Measurements from ENCODE around the gene RAB32.
"Not testable (repeated sequence)": the region's sequence is repeated elsewhere in the genome, so short reads cannot be mapped to it uniquely, and the experiment has no call there.

The RAB32 gene

DNA sequence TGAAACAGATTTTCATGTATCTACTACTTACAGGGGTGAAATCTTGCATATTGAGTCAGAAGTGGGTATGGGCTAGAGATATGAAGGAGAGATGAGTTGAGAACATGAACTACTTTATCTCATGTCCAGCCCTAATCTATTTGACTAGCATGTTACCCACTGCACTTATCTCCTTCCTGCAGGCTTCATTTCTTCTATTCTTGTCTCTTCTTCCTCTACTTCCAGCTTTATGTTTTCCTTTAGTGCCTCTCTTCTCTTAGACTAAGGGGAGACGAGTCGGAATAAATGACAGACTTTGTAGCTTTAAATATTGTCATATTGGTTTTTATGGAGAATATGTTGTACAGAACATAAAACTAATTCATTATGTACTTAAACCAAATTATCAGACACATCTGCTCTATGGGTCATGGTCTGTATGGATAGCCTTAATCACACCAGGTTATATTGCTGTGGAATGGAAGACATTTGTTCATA lies 5.3 kb downstream of the RAB32 start:
- TF ChIP-seq, protein P1, sequence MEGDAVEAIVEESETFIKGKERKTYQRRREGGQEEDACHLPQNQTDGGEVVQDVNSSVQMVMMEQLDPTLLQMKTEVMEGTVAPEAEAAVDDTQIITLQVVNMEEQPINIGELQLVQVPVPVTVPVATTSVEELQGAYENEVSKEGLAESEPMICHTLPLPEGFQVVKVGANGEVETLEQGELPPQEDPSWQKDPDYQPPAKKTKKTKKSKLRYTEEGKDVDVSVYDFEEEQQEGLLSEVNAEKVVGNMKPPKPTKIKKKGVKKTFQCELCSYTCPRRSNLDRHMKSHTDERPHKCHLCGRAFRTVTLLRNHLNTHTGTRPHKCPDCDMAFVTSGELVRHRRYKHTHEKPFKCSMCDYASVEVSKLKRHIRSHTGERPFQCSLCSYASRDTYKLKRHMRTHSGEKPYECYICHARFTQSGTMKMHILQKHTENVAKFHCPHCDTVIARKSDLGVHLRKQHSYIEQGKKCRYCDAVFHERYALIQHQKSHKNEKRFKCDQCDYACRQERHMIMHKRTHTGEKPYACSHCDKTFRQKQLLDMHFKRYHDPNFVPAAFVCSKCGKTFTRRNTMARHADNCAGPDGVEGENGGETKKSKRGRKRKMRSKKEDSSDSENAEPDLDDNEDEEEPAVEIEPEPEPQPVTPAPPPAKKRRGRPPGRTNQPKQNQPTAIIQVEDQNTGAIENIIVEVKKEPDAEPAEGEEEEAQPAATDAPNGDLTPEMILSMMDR (IDR thresholded peaks at IDR 0.05; ENCODE audit: low read depth, low read length): no peak
- DNase-seq (ENCODE audit: low read depth, low spot score): no peak
- H3K4me3 ChIP-seq (ENCODE audit: low read depth, low read length): no peak overlapping the region
- in situ Hi-C loops (cut with HindIII; ENCODE audit: low sequenced_read_pairs): no loop called here

DNA sequence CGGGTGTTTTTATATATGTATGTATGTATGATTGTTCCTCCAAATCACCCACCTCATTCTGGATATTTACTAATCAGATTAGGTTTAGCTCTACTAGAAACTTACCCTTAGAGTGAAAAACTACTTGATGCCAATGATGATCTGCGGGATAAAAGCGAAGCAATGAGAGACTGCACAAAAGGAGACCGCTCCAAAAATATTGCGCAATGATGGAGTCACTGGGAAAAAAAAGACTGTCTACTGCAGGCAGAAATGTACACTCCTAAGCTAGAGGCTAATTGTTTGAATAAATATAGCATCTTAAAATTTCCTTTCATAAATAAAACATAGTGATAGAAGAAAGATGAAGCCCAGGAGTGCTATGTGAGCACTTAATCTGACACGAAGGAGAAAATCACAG lies 7.3 kb downstream of the RAB32 start:
- TF ChIP-seq, protein P1 (IDR thresholded peaks at IDR 0.05; ENCODE audit: low read depth, low read length): no peak
- no peak overlapping the region for H3K4me3 ChIP-seq (ENCODE audit: low read depth, low read length)
- no peak for DNase-seq (ENCODE audit: low read depth, low spot score)
- in situ Hi-C loops (cut with HindIII; ENCODE audit: low sequenced_read_pairs): no loop called here

DNA sequence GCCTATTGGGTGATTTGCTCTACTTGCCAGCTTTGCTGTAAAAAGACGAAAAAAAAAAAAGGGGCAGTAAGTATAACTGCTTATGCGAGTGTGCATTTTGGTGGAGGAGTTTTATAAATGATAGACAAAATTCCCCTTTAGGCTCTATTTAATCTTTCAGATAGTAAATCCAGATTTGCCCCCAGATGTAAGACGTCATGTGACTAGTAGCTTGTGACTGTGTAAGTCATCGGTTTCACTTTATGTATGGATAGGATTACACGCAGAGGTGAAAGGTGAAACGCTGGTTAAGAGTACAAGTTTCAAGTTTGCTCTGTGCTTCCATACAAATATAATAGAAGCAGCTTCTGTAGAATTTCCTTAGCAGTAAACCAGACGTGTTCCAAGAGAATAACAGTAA lies 7.9 kb downstream of the RAB32 start:
- TF ChIP-seq, protein P1 (IDR thresholded peaks at IDR 0.05; ENCODE audit: low read depth, low read length): no peak
- no peak for DNase-seq (ENCODE audit: low read depth, low spot score)
- no peak overlapping the region for H3K4me3 ChIP-seq (ENCODE audit: low read depth, low read length)
- in situ Hi-C loops (cut with HindIII; ENCODE audit: low sequenced_read_pairs): no loop called here

DNA sequence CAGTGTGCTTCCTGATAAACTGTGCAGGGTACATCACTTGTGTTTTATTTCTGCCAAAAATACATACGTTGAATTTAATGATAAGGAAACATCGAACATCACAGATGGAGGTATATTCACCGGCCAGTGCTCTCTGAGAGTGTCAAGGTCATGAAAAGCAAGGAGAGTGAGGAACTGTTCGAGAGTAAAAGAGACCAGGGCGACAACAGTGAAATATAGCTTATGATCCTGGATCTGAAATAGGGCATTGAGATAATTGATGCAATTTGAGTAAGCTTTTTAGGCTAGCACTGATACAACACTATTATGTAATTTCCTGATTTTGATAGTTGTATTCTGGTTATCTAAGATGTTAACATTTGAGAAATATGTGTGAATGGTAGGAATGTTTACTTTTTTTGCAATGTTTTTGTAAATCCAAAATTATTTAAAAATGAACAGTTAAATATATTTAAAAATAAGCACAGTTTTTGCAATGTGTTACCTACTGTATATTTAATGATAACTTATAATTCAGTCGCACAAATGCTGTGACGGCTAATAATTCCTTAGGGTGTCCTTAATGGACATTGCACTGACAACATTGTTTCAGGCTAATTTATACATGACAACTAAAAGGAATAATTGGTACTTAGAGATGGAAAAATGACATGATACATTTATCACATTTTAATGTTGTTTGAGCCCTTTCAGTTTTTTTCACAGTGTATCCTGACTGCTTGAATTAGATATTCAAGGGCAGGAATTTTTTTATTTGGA lies 9.9 kb downstream of the RAB32 start:
- in situ Hi-C loops (cut with HindIII; ENCODE audit: low sequenced_read_pairs): no loop called here
- TF ChIP-seq, protein P1 (IDR thresholded peaks at IDR 0.05; ENCODE audit: low read depth, low read length): no peak

DNA sequence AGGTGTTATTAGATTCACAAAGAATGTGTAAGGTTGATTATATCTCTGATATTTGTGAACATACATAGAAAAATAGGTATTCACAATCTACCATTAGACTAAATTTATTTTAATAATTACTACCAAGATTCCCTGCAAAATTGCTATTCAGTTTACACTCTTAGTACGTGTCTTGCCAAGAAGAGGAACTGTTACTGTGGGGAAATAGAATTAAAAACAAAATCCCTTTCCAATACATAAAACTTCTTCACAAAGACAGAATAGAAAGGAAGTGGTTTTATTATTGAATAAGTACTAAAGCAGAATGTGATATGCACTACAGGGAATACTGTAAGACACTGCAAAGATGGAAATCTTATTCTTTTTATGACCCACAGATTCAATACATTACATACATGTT lies 17.0 kb downstream of the RAB32 start:
- H3K4me3 ChIP-seq (ENCODE audit: low read depth, low read length): no peak overlapping the region
- TF ChIP-seq, protein P1 (IDR thresholded peaks at IDR 0.05; ENCODE audit: low read depth, low read length): no peak
- in situ Hi-C loops (cut with HindIII; ENCODE audit: low sequenced_read_pairs): no loop called here
- no peak for DNase-seq (ENCODE audit: low read depth, low spot score)

More for the DNA sequence above, 9.9 kb downstream of the RAB32 start:
- DNase-seq (ENCODE audit: low read depth, low spot score): no peak
- H3K4me3 ChIP-seq (ENCODE audit: low read depth, low read length): no peak overlapping the region

DNA sequence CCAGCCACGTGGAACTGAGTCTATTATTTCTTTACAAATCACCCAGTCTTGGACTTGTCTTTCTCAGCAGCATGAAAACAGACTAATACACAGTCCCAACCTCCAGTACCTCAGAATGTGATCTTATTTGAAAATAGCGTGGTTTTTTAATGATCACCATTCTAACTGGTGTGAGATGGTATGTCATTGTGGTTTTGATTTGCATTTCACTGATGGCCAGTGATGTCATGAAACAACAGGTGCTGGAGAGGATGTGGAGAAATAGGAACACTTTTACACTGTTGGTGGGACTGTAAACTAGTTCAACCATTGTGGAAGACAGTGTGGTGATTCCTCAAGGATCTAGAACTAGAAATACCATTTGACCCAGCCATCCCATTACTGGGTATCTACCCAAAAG lies 23.0 kb downstream of the RAB32 start:
- DNase-seq (ENCODE audit: low read depth, low spot score); in situ Hi-C loops (cut with HindIII; ENCODE audit: low sequenced_read_pairs): not testable (repeated sequence)

DNA sequence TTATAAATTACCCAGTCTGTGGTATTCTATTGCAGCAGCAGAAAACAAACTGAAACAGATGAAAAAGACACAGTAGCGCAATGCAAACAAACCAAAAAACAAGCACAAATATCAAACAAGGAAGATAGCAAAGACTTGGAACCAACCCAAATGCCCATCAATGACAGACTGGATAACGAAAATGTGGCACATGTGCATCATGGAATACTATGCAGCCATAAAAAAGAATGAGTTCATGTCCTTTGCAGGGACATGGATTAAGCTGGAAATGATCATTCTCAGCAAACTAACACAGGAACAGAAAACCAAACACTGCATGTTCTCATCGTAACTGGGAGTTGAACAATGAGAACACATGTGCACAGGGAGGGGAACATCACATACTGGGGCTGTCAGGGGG lies 25.0 kb downstream of the RAB32 start:
- in situ Hi-C loops (cut with HindIII; ENCODE audit: low sequenced_read_pairs); H3K4me3 ChIP-seq (ENCODE audit: low read depth, low read length); DNase-seq (ENCODE audit: low read depth, low spot score): not testable (repeated sequence)

More for the DNA sequence above, 23.0 kb downstream of the RAB32 start:
- H3K4me3 ChIP-seq (ENCODE audit: low read depth, low read length): not testable (repeated sequence)

Data from astrocyte of the spinal cord (primary cell).